Testis (tissue), 3 donors: ENCODE measurements around the gene JOSD2. TPM values are rescaled to one million over a fixed set of nuclear protein-coding genes. Genes with fewer than 3 reads are reported as not detected.

Experiments
- DNase-seq: peaks from one replicate; pipeline ENCODE4 v3.0.0-alpha.2; 2019
- H3K27ac ChIP-seq, 2 donors: fragments of 200-600 bp; sonication (generic); one replicate each; pipeline ENCODE4 v1.5.1; 2019
- H3K27me3 ChIP-seq: fragments of 200-600 bp; sonication (generic); one replicate; pipeline ENCODE4 v1.5.1; 2019
- H3K36me3 ChIP-seq: fragments of 200-600 bp; sonication (generic); one replicate; pipeline ENCODE4 v1.5.1; 2017; ENCODE audit warnings: low read depth; ENCODE audit errors: missing control alignments
- H3K4me1 ChIP-seq: fragments of 200-600 bp; sonication (generic); one replicate; pipeline ENCODE4 v1.5.1; 2019
- H3K4me3 ChIP-seq, 2 donors: fragments of 200-600 bp; sonication (generic); one replicate each; pipeline ENCODE4 v1.5.1; 2017 to 2019
- H3K9me3 ChIP-seq: fragments of 200-600 bp; sonication (generic); one replicate; pipeline ENCODE4 v1.5.1; 2017
- POLR2A ChIP-seq: fragments of 450-650 bp; IDR thresholded peaks from one replicate; pipeline ENCODE4 v1.6.1; 2017; ENCODE audit warnings: antibody characterized with exemption, mild to moderate bottlenecking, moderate library complexity
- WGBS, 2 donors: methylation state at CpG; one replicate each; pipeline ENCODE4 v1.1.5; 2018; 5-methylcytosine and 5-hydroxymethylcytosine counted together
- intact Hi-C: fragments of 100-400 bp; cut with DNase I; formaldehyde crosslinking; loops from one replicate; pipeline ENCODE4 v1.15.1; 2023; ENCODE audit warnings: low total_unique reads
- polyA plus RNA-seq: library from polyadenylated mRNA; stranded (reverse); fragments of 350-450 nt; fragmentation: Illumina TruSeq; extraction: RNeasy Lipid Tissue Mini Kit (QIAGEN cat#74804); gene quantifications from one replicate; pipeline ENCODE4 v1.2.3, GENCODE V29; 2014; ENCODE audit warnings: low read depth, low replicate concordance; ENCODE audit not compliant: insufficient read depth
- total RNA-seq, 2 donors: library from RNA; depleted of rRNA; stranded (reverse); fragments of >200 nt; gene quantifications; one replicate each; pipeline ENCODE4 v1.2.3, GENCODE V29; 2016
- TF ChIP-seq, protein P1 (sequence below), 3 experiments: fragments of 450-650 bp in 2 of 3; fragments of 200-600 bp in 1 of 3; sonication (generic) in 1 of 3; IDR thresholded peaks; one replicate each; pipeline ENCODE4 v1.5.1; 2016 to 2019; ENCODE audit warnings: antibody characterized with exemption in 3 of 3, mild to moderate bottlenecking in 2 of 3, moderate library complexity in 1 of 3

The JOSD2 gene
- total and polyA plus RNA-seq, 3 donors from 2014 or later: 21.6 to 37.7 (median 26.1) TPM

DNA sequence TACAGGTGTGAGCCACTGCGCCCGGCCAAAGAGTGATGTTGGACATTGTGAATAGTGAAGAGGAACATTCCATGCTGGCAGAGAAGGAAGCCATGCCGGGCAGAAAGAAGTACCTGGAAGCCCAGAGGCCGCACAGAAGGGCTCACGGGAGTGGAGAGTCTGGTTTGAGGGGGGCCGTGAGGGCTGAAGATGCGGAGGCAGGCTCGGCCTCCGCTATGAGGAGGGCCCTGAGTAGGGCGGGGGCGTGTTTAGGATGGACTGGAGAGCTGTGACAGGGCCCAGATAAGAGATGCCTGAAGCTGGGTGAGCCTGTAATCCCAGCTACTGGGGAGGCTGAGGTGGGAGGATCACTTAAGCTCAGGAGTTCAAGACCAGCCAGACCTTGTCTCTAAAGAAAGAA, 1.6 kb downstream of the JOSD2 start:
- H3K4me1 ChIP-seq: peaks cover 20% of the 10 kb centered on the region
- H3K27ac ChIP-seq: peak overlapping the region in 1 of 2 donors; percentile 77
- H3K27me3 ChIP-seq: no peaks in the 10 kb centered on the region
- H3K9me3 ChIP-seq: no peaks in the 10 kb centered on the region
- 83 to 91% methylated on average over 11 of the region's 11 CpGs for WGBS, 2 donors
- H3K36me3 ChIP-seq: no peaks in the 10 kb centered on the region
- no peak for TF ChIP-seq POLR2A
- TF ChIP-seq, protein P1, sequence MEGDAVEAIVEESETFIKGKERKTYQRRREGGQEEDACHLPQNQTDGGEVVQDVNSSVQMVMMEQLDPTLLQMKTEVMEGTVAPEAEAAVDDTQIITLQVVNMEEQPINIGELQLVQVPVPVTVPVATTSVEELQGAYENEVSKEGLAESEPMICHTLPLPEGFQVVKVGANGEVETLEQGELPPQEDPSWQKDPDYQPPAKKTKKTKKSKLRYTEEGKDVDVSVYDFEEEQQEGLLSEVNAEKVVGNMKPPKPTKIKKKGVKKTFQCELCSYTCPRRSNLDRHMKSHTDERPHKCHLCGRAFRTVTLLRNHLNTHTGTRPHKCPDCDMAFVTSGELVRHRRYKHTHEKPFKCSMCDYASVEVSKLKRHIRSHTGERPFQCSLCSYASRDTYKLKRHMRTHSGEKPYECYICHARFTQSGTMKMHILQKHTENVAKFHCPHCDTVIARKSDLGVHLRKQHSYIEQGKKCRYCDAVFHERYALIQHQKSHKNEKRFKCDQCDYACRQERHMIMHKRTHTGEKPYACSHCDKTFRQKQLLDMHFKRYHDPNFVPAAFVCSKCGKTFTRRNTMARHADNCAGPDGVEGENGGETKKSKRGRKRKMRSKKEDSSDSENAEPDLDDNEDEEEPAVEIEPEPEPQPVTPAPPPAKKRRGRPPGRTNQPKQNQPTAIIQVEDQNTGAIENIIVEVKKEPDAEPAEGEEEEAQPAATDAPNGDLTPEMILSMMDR (IDR thresholded peaks at IDR 0.05): no peak
- no peak for DNase-seq
- intact Hi-C loops: no loop called here
- H3K4me3 ChIP-seq: no peak overlapping the region

DNA sequence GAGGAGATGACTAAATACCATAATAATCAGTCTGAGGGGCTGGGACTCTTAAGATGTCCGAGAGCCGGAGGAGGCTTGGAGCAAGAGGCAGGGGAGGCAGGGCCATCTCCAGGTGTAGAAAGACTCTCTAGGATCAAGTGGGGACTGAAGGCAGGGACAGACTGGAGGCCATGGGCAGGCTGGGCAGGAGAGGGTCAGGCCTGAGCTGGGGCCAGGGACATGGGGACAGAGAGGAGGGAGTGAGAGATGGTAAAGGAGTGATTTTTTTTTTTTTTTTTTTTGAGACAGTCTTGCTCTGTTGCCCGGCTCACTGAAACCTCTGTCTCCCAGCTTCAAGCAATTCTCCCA, 2.2 kb downstream of the JOSD2 start:
- Histone ChIP-seq H3K4me3 (no peak overlapping the region), H3K4me1 (peaks cover 20% of the 10 kb centered on the region), H3K9me3 (no peaks in the 10 kb centered on the region), H3K27ac (no peak overlapping the region), H3K27me3 (no peaks in the 10 kb centered on the region), H3K36me3 (no peaks in the 10 kb centered on the region)
- TF ChIP-seq POLR2A: no peak
- TF ChIP-seq, protein P1 (IDR thresholded peaks at IDR 0.05): no peak
- intact Hi-C loops: no loop called here
- 80 to 89% methylated on average over 3 of the region's 3 CpGs for WGBS, 2 donors
- DNase-seq: no peak

DNA sequence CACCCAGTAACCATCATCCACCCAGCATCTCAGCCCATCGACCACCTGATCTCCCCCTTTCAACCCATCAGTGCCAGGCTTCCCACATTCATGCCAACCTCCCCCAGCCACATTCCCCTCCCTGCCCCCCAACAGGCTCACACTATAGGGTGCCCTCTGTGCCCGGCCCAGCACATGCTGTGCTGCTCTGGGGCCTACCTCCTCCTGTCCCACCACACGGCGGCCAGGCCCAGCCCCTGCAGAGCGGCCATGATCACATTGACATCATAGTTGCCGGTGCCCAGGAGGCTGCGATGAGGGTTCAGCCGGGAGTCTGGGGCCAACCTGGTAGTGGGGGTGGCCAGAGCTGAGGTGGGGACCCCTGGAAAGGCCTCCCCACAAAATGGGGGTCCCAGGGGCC, 3.6 kb downstream of the JOSD2 start:
- TF ChIP-seq POLR2A: no peak
- TF ChIP-seq, protein P1 (IDR thresholded peaks at IDR 0.05): no peak
- H3K4me3 ChIP-seq: no peak overlapping the region
- no peaks in the 10 kb centered on the region for H3K27me3 ChIP-seq
- intact Hi-C loops: no loop called here
- H3K4me1 ChIP-seq: peaks cover 16% of the 10 kb centered on the region
- DNase-seq: no peak
- WGBS, 2 donors: 91 to 95% methylated on average over 5 to 8 of the region's 8 CpGs
- no peak overlapping the region for H3K27ac ChIP-seq
- H3K36me3 ChIP-seq: no peaks in the 10 kb centered on the region
- no peaks in the 10 kb centered on the region for H3K9me3 ChIP-seq

DNA sequence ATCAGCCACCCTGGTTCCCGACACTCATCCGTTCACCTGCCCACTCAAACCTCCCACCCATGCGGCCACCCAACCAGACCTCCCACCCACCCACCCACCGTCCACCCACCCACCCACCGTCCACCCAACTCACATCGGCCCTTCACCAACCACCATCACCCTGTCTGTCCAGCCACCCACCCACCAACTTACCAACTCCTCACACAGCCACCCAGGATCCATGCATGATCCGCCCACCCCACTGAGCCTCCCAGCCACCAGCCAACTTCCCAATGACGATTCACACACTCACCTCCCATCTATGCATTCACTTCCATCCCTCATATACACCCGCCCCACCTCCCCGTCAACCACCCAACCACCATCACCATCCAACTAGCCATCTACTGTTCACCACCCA, 4.3 kb downstream of the JOSD2 start:
- H3K9me3 ChIP-seq: no peaks in the 10 kb centered on the region
- no peaks in the 10 kb centered on the region for H3K27me3 ChIP-seq
- peaks cover 11% of the 10 kb centered on the region for H3K4me1 ChIP-seq
- intact Hi-C loops: no loop called here
- H3K36me3 ChIP-seq: no peaks in the 10 kb centered on the region
- no peak for DNase-seq
- WGBS, 2 donors: 95 to 96% methylated on average over 9 to 10 of the region's 10 CpGs
- no peak overlapping the region for H3K4me3 ChIP-seq
- no peak for TF ChIP-seq POLR2A
- no peak overlapping the region for H3K27ac ChIP-seq

DNA sequence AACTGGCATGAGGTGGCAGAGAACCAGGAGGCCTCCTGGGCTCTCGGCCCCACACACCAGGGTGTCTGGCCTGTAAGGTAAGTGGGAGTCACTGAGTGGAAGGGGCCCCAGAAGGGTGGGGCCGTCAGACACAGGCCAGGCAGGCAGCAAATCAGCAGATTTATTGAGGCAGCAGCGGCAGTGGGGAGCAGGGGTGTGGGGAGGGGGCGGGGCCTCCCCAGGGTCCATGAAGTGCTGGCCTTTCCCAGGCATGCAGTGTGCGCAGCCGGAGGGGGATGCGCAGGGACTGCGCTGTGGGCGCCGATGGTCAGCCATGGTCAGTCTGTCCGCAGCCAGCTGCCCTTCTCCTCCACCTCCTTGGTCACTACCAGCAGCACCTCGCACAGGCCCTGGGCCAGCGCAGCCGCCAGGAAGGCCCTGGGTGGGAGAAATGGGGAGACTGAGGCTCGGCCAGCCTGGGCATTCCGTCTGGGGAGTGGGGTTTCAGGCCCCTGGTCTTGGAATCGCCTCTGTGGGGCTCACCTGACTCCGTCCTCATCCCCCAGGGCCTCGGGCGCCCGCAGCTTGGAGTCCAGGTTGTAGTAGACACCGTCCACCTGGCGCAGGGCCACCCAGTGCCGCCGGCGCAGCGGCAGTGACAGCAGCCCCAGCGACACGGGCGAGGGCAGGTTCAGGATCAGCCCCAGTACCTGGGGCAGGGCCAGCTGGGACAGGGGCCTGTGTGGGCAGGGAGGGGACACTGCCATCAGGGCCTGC, 5.0 kb downstream of the JOSD2 start:
- 73 to 95% methylated on average over 4 to 30 of the region's 30 CpGs for WGBS, 2 donors
- TF ChIP-seq POLR2A: no peak
- TF ChIP-seq, protein P1 (IDR thresholded peaks at IDR 0.05): no peak
- Histone ChIP-seq H3K27ac (no peak overlapping the region), H3K4me1 (peaks cover 11% of the 10 kb centered on the region), H3K9me3 (no peaks in the 10 kb centered on the region), H3K36me3 (no peaks in the 10 kb centered on the region), H3K27me3 (no peaks in the 10 kb centered on the region), H3K4me3 (no peak overlapping the region)
- DNase-seq: no peak
- intact Hi-C loops: no loop called here
